GM19099 (cell line): Measurements from ENCODE around the gene FOXC1.

Source experiments
- POLR2A ChIP-seq: IDR thresholded peaks from 3 replicates; pipeline ENCODE4 v1.6.1; 2011; ENCODE audit warnings: low read depth; ENCODE audit not compliant: insufficient read length; ENCODE audit errors: extremely low read depth

FOXC1 gene

DNA sequence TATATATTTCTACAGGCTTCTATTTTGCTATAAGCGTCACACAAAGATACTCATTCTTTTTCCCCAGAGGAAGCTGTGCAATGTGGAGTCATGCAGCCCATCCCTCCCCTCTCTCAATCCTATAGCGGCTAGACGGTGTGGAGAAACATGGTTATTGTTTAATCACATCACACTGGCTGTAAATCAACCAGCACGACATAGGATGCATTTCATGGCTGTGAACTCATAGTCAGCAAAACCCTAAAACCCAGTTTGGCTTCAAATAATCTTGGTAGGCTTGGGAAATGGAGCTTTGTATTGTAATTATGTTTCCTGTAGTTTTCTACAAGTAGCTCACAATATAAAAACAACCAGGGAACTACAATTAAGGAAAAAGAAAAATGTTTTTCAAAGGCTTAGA is 16.8 kb downstream of the FOXC1 start:
- TF ChIP-seq POLR2A = no peak

DNA sequence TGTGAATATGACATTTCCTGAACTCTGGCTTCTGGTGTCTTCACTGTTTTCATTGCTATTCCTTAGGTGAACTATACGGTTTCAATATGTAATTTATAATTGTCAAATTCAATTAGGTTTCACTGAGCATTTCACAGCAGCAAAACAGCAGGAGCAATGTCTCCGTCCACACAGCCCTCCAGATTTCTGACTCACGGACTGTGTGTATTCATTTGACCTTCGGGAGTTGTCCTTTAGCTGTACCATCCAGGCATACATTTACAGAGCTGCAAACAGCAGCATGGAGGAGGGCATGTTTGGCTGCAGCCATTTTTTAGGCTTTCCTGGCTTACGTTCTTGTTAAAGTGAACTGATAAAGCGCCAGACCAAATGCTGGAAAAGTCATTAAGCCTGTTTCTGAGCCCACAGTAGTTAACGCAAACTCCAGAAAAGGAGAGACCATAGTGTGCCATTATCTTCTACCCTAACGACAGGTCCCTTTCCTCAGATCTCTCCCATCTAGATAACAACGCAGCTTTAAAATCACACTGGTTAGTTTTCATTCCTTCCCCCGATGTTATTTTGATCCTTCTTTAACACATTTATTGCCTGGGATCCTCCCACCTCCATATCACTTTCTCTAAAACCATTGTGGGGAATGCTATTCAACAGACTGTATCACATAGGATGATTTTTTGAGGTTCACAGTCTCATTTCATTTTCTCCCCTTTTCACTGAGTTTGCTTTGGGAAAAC is 18.3 kb downstream of the FOXC1 start:
- TF ChIP-seq POLR2A = no peak

DNA sequence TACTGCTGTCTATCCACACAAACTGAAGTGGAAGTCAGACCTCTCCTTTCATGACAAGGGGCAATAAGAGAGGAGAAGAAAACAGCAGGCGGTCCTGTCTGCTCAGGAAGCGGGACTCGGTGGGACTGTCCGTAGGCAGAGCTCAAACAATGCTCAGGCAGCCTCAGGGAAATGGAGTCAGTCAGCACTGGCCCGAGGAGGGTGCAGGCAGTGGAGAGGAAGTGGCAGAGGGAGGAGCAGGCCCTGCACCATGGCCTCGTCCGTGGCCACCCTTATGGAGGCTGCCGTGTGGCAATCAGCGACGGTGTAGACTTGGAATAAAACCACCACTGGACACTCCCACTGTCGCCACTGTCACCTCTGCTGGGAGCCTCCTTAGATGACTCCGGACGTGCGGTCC is 19.6 kb downstream of the FOXC1 start:
- no peak for TF ChIP-seq POLR2A

DNA sequence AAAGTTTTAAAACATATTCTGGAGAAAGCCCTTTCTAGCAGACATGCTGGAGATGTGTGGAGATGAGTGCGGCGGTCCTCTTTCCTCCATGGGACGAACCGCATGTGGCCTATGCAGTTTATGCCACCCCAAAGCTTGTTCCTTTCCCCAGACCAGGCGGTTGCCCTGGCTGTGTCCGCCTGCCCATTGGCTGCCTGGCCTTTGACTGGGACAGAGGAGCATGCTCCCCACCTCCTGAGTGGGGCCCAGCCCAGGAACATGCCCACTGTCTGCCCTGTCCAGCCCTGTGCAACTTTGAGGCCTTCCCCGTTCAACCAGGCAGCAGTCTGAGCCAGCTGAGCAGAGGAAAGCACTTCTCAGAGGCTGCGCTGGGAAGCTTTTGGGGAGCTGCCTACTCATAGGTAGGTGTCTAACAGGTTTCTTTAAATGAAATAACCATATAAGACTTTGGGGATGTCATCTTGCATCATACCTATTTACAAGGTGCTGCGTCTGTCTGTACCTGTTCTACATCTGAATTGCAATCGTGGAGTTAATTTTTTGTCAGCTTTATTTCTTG is 20.6 kb downstream of the FOXC1 start:
- no peak for TF ChIP-seq POLR2A

DNA sequence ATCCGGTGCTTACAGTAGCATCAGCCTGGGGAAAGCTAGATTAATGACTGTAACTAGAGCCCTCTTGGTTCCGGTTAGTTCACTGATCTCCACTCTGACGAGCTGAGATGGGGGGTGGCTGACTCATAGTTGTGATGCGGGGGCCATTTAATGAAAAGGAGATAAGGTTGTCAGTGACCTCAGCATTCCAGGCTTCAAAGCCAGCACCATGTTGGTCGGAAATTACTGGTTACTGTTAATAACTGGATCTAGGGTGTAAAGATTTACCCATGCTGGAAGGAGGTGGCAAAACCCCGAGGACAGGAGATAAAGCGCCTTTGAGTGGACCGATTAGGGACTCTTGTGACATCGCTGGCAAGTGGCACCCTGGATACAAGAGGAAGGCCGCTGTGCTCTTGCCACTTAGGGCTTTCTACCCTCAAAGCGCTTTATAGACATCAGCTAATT is 21.1 kb downstream of the FOXC1 start:
- no peak for TF ChIP-seq POLR2A

DNA sequence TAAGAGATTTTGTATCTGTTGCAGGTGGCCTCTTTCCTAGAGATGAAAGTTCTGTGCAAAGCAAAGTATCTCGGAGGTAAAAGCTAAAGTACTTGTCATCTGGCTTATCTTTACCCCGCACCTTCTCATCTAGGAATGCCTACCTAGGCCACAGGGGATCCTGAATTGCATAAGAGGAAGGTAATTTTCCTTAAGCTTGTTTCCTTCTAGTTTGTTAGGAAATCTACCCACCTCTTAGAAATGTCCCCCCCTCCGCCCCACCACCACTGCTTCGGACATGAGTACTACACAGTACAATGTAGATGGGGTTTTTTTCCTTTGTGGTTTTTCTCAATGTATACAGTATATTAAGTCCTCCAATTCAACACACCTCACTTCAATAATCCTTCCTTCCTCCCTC is 21.5 kb downstream of the FOXC1 start:
- TF ChIP-seq POLR2A = no peak

DNA sequence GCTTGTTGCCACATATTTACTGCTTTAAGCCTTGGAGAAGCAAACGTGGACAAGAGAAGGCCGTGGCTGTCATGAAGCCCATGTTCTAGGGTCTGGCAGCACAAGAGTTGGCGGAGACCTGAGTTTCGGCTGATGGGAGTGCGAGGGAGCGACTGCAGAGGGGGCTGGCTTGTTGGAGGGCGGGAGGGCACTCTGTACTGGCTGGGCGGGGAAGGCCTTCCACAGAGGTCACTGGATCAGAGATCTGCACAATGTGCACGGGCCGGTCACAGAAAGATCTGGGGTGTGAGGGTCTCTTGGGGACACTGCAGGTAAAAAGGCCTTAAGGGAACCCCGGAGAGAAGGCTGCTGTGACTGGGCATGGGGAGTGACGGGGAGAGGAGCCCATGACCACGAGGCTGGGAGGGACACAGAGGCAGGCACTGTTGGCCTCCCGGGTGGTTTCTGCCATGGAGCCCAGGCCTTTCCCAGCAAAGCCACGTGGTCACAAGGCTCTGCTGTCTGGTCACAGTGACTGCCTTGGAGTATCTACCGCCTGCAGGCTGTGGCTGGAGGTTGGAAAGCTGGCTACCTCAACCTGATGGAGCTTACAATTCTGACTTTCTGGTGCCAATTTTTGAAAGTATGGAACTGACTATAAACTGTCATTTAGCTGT is 23.8 kb downstream of the FOXC1 start:
- TF ChIP-seq POLR2A = no peak

DNA sequence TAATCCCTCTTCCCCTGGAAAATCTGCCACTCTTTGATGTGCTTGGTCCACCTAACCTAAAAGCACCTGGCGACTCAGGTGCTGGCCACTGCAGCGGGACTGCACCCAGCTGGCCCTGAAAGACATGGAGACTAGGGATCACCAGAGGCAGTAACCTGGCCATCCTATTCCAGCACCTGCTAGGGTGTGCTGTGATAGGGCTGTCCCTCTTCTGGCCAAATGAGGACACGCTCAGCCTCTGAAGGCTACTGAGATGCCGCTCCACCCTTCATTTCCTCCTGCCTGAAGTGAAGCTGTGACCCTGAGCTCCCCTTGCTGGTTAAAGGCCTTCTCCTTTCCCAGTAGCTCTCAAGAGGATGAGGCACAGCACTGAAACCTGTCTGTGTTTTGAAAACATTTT is 24.4 kb downstream of the FOXC1 start:
- TF ChIP-seq POLR2A = no peak

DNA sequence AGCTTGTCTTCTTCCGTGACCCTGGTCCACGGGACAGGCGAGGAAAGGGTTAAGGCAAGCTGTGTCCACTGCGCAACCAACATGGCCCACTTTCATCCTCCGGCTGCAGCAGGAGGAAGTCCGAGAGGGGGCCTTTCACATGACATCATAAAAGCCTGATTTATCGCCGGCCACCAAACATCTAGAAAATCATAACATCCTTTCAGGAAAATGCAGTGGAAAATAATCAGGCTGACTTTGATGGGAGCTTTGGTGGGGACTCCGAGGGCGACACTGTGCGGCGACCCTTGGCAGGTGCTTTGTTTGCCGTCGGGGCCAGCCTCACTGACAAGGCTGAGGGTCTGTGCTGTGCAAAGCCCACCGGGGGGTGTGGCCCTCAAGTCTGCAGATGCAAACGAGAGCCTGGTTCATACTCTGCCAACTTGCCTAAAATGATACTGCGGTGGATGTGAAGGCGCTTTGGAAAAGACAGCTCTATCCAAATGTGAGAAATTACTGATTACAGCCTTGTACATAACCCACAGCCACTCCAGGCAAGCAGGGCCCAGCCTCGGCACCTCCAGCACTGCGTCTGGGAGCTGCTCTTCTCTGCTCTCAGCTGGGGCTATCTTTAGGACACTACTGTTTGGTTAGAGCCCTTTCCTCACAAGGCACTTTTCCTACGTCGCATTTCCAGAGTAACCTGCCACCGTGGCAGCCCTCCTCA is 25.7 kb downstream of the FOXC1 start:
- no peak for TF ChIP-seq POLR2A

DNA sequence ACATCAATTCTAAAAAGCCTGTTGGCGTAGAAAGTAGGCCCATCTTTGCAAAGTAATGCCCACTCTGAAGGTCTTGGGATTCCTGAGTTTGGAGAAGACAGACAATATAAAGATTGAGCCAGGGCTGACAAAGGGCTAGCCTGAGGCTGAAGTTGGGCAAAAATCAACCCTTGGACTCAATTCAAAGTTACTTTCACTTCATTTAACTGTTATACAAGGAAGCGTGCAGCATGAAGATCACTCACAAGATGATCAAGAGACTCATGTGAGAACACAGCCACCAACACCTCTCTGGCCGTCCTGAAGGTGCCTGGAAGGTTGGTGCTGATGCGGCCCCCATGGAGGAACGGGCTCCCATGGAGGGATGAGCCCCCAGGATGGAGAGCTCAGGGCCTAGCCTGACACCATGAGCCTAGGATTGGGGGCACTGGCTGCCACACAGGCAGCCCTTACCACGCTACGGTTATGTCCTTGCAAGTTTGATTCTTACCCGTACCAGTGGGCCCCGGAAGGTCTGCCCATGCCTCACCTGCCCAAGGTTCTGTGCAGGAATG is 26.6 kb downstream of the FOXC1 start:
- no peak for TF ChIP-seq POLR2A

DNA sequence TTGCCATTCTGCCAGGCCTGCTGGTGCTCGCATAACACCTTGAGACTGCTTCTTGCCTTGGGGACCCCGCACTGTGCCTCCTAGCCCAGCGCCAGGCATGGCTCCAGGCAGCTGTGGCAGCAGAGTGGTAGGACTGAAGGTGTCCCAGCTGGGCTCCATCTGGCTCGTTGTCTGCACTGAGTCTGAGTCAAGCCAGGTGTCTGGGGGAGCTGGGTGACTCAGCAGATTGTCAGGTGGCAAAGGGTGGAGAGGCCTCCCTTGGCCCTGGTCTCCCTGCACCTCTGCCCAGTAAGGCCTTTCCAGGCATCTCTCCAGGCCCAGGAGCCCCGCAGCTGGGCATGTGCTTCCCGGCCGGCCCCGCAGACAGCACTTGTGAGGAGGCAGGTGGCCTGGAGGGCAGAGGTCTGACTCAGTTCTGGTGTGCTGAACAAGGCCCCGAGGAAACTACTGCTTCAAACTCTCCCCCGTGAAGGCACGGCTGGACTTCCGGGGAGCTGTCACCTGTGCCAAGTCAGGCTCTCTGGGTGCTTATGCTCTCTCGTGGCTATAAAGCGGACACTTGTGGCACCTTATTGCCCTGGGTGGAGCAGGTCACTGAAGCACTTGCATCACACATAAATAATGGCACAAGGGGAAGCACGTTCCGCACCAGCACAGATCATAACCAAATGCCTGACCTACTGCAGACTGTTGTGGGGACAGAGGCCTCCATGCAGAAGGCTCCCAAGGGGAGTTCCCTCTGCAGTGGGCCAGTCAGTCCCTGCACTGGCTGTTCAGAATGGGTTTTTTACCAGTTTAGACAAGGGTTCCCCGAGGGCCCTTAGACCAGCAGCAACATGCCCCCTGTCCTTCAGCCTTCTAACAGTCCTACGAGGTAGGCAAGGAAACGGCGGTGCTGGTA is 27.5 kb downstream of the FOXC1 start:
- TF ChIP-seq POLR2A = no peak

DNA sequence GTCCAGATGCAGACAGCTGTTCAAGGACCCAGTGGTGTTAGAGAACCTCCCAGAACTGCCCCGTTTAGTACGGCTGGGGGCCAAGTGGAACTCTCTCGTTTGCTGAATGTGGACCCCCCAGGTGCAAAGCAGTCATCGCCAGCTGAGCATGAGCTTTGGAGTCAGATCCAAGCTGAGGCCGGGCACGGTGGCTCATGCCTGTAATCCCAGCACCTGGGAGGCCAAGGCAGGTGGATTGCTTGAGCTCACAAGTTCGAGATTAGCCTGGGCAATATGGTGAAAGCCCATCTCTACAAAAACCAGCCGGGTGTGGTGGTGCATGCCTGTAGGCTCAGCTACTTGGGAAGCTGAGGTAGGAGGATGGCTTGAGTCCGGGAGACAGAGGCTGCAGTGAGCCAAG is 29.7 kb downstream of the FOXC1 start:
- TF ChIP-seq POLR2A = no peak

DNA sequence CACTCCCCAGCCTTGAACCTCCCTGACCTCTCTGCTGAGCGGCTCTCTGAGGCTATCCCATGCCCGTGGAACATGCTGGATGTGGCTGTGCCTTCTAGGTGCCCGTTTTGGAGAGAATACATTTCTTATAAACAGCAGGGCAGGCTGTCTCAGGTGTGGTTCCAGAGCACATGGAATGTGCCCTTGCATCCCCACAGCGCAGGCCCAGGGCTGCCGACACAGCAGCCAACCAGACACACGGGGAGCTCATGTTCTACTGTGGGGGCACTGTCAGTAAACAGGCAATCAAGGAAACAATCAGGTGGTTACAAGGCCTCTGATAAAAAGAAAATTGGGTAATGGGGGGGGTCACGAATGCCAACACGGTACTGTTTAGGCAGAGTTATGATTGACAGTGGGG is 30.8 kb downstream of the FOXC1 start:
- no peak for TF ChIP-seq POLR2A

DNA sequence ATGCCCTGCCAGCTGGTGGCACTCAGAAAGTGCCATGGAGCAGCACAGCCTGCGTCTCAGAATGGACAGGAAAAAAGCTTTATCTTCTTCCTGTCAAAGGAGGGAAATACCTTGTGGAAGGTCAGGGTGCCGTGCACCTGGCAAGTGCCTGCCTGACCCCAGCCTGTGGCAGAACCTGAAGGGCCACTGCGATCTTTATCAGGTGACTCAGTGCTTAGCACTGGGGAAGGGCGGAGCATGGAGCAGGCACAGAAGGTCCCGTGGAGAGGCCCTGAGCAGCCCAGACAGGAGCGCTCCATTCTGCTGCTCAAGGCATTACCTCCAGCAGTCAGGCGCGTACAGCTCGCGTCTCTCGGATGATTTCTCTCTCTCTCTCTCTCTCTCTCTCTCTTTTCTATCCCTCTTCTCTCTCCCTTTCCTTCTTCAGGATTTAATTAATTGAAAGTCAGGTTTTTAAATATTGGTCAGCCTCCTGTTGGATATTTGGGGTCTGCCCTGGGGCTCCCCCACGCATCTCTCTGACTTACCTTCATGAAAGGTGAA is 31.7 kb downstream of the FOXC1 start:
- TF ChIP-seq POLR2A = no peak
